Measurements from ENCODE around the gene RGS3.

- TF ChIP-seq POLR2A (IDR thresholded peaks at IDR 0.05; ENCODE audit: low read depth, low read length) = no peak
- TF ChIP-seq POLR2AphosphoS5 (IDR thresholded peaks at IDR 0.05; ENCODE audit: low read depth, low read length) = no peak
These were observed 95.3 kb downstream of the RGS3 start for GRCh38 chr9:113558632-113559502.
